Hepatocyte (in vitro differentiated cells): Measurements from ENCODE around the gene ENPP1. TPM values are rescaled to one million over a fixed set of nuclear protein-coding genes. Genes with fewer than 3 reads are reported as not detected.
A peak's percentile ranks its signal among the peaks of the same experiment; 100 is the strongest.
"Not testable (repeated sequence)": the region's sequence is repeated elsewhere in the genome, so short reads cannot be mapped to it uniquely, and the experiment has no call there.

Experiments
- DNase-seq: peaks from one replicate; pipeline ENCODE4 v3.0.0-alpha.2; 2016; ENCODE audit warnings: low spot score
- H2AFZ ChIP-seq: fragments of 200-600 bp; sonication (generic); 2 replicates; pipeline ENCODE4 v1.6.0; 2016; ENCODE audit warnings: antibody characterized with exemption, mild to moderate bottlenecking
- H3K27ac ChIP-seq: fragments of 200-600 bp; sonication (generic); 2 replicates; pipeline ENCODE4 v1.5.1; 2016; ENCODE audit warnings: mild to moderate bottlenecking
- H3K27me3 ChIP-seq: fragments of 200-600 bp; sonication (generic); 2 replicates; pipeline ENCODE4 v1.6.1; 2016
- H3K36me3 ChIP-seq: fragments of 200-600 bp; sonication (generic); replicated peaks from 2 replicates; pipeline ENCODE4 v1.5.1; 2016; ENCODE audit warnings: low read depth; ENCODE audit not compliant: insufficient read depth
- H3K4me1 ChIP-seq: fragments of 200-600 bp; sonication (generic); 2 replicates; pipeline ENCODE4 v1.5.1; 2016; ENCODE audit warnings: mild to moderate bottlenecking, moderate library complexity; ENCODE audit not compliant: insufficient read depth
- H3K4me2 ChIP-seq: fragments of 200-600 bp; sonication (generic); 2 replicates; pipeline ENCODE4 v1.6.0; 2016
- H3K4me3 ChIP-seq: fragments of 200-600 bp; sonication (generic); 2 replicates; pipeline ENCODE4 v1.5.1; 2016; ENCODE audit warnings: mild to moderate bottlenecking
- H3K79me2 ChIP-seq: fragments of 200-600 bp; sonication (generic); 2 replicates; pipeline ENCODE4 v1.6.0; 2017; ENCODE audit warnings: mild to moderate bottlenecking
- H3K9me2 ChIP-seq: fragments of 200-600 bp; sonication (generic); replicated peaks from 2 replicates; pipeline ENCODE4 v1.6.0; 2017; ENCODE audit warnings: mild to moderate bottlenecking; ENCODE audit not compliant: insufficient read depth
- H3K9me3 ChIP-seq: fragments of 200-600 bp; sonication (generic); 2 replicates; pipeline ENCODE4 v1.5.1; 2016; ENCODE audit warnings: low read depth, mild to moderate bottlenecking
- H4K20me1 ChIP-seq: fragments of 200-600 bp; sonication (generic); 2 replicates; pipeline ENCODE4 v1.6.0; 2016; ENCODE audit warnings: mild to moderate bottlenecking; ENCODE audit not compliant: insufficient read depth, poor library complexity, severe bottlenecking
- EZH2 ChIP-seq: fragments of 200-600 bp; sonication (generic); IDR thresholded peaks from 2 replicates; pipeline ENCODE4 v1.6.1; 2016; ENCODE audit warnings: antibody characterized with exemption, mild to moderate bottlenecking, borderline replicate concordance
- EZH2phosphoT487 ChIP-seq: fragments of 200-600 bp; sonication (generic); IDR thresholded peaks from one replicate; pipeline ENCODE4 v1.6.1; 2018; ENCODE audit warnings: antibody characterized with exemption, mild to moderate bottlenecking, low read depth, moderate library complexity; ENCODE audit not compliant: unreplicated experiment, severe bottlenecking
- WGBS: methylation state at CpG from one replicate; pipeline ENCODE4 v1.1.6; 2016; ENCODE audit warnings: low lambda C conversion rate; ENCODE audit errors: missing lambda C conversion rate; 5-methylcytosine and 5-hydroxymethylcytosine counted together
- polyA plus RNA-seq: library from polyadenylated mRNA; unstranded; fragments of >200 nt; fragmentation: Nextera tagmentation; extraction: Ambion mirVana; gene quantifications from 2 replicates; pipeline ENCODE4 v1.2.1, GENCODE V29; 2016
- total RNA-seq: library from RNA; depleted of rRNA; stranded (reverse); fragments of >200 nt; gene quantifications from 2 replicates; pipeline ENCODE4 v1.2.3, GENCODE V29; 2014
- TF ChIP-seq, protein P1 (sequence below): fragments of 200-600 bp; sonication (generic); IDR thresholded peaks from 2 replicates; pipeline ENCODE4 v1.5.1; 2016; ENCODE audit warnings: antibody characterized with exemption, mild to moderate bottlenecking; ENCODE audit not compliant: poor library complexity

ENPP1 gene
- total and polyA plus RNA-seq, 2 experiments from 2014 or later: 74.7 to 86.9 TPM

DNA sequence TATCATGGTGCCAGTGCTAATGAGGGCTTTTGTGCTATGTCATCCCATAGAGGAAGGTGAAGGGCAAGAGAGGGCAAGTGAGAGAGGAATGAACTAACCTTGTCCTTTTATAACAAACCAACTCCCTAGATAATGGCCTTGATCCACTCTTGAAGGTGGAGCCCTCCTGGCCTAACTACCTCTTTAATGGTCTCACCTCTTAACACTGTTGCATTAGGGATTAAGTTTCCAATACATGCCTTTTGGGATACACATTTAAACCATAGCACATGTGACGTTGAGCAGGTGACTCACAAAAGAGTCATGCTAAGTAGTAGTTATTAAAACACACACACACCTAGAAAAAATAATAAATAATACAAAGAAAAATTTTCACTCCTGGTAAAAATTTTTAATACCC lies 106.4 kb downstream of the ENPP1 start:
- no peak overlapping the region for H3K4me3 ChIP-seq
- H4K20me1 ChIP-seq: no peaks in the 10 kb centered on the region
- no peaks in the 10 kb centered on the region for H3K9me2 ChIP-seq
- H3K36me3 ChIP-seq: no peaks in the 10 kb centered on the region
- DNase-seq: no peak
- no peaks in the 10 kb centered on the region for H3K4me1 ChIP-seq
- H3K79me2 ChIP-seq: no peaks in the 10 kb centered on the region
- H3K4me2 ChIP-seq: no peak overlapping the region
- no peaks in the 10 kb centered on the region for H3K9me3 ChIP-seq
- no peaks in the 10 kb centered on the region for H3K27me3 ChIP-seq
- H3K27ac ChIP-seq: no peak overlapping the region
- 78% methylated on average over 1 of the region's 1 CpG for WGBS
- H2AFZ ChIP-seq: no peak overlapping the region
- TF ChIP-seq EZH2: no peak
- no peak for TF ChIP-seq EZH2phosphoT487
- TF ChIP-seq, protein P1, sequence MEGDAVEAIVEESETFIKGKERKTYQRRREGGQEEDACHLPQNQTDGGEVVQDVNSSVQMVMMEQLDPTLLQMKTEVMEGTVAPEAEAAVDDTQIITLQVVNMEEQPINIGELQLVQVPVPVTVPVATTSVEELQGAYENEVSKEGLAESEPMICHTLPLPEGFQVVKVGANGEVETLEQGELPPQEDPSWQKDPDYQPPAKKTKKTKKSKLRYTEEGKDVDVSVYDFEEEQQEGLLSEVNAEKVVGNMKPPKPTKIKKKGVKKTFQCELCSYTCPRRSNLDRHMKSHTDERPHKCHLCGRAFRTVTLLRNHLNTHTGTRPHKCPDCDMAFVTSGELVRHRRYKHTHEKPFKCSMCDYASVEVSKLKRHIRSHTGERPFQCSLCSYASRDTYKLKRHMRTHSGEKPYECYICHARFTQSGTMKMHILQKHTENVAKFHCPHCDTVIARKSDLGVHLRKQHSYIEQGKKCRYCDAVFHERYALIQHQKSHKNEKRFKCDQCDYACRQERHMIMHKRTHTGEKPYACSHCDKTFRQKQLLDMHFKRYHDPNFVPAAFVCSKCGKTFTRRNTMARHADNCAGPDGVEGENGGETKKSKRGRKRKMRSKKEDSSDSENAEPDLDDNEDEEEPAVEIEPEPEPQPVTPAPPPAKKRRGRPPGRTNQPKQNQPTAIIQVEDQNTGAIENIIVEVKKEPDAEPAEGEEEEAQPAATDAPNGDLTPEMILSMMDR: no peak

DNA sequence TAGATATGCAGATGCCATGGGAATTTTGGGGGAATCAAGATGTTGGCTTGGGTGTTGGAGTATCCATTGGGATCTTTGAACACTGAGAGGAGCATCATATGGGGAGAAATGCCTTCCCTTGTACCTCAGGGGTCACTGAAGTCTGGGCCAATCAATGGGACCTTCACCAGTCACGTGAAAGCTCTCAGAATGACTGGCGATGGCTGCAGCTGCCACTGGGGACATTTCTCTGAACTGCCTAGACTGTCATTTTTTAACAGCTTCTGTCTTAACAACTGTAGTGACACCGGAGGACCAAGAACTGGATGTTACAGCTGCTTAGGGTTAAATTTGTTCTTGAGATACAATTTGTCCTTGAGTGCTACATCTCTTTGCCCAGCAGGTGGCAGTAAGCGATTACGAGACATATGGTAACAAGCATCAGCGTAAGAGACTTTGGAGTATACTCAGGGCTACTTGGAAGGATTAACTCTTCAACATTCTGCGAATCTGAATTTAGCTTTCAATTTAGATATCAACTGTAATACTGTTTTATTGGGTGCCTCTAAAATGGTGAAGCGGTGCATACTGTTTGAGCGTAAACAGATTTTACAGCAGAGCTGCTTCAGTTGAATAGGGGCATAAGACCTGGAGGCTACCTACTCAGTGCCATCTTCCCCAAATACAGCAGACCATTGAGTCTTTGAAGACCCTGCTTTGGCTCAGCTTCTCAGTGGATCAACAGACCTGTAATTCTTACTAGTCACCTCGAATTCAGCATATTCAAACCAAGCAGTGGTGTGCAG lies 107.3 kb downstream of the ENPP1 start:
- Histone ChIP-seq H3K79me2 (no peaks in the 10 kb centered on the region), H4K20me1 (no peaks in the 10 kb centered on the region), H3K4me2 (no peak overlapping the region), H3K9me2 (no peaks in the 10 kb centered on the region), H3K27ac (no peak overlapping the region), H2AFZ (no peak overlapping the region), H3K27me3 (no peaks in the 10 kb centered on the region), H3K4me1 (no peaks in the 10 kb centered on the region), H3K36me3 (no peaks in the 10 kb centered on the region), H3K4me3 (no peak overlapping the region), H3K9me3 (no peaks in the 10 kb centered on the region)
- no peak for TF ChIP-seq EZH2phosphoT487
- TF ChIP-seq, protein P1: peak; percentile 85
- DNase-seq: peak; percentile 83
- WGBS: 53% methylated on average over 10 of the region's 10 CpGs

DNA sequence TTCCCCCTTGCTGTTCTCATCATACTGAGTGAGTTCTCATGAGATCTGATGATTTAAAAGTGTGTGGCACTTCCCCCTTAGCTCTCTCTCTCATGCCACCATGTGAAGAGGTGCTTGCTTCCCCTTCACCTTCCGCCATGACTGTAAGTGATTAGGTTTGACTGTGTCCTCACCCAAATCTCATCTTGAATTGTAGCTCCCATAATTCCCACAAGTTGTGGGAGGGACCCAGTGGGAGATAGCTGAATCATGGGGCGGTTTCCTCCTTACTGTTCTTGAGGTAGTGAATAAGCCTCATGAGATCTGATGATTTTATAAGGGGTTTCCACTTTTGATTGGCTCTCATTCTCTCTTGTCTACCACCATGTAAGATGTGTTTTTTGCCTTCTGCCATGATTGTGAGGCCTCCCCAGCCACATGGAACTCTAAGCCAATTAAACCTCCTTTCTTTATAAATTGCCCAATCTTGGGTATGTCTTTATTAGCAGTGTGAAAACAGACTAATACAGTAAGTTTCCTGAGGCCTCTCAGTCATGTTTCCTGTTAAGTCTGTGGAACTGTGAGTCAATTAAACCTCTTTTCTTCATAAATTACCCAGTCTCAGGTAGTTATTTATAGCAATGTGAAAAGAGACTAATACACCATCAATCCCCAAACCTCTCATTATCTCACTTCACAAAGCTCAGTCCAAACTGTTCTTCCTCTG lies 108.4 kb downstream of the ENPP1 start:
- not testable (repeated sequence) for H3K36me3 ChIP-seq, H2AFZ ChIP-seq
- 100% methylated on average over 2 of the region's 2 CpGs for WGBS

DNA sequence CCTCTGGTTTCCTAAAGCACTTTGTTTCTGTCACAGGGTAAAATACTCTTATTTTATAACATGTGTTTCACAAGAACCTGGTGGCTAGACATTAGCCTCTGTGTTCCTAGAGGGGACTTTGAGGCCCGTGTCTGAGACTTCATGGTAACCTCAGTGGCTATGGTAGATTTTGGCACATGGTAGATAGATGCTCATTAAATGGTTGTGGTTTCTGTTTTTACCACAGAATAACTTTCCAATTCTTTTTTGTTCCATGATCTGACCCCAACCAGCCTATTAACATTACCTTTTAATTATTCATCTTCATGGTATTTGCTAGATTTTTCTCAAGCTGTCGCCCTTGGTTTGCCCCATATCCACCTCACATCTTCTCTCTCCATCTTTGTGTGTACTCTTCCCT lies 109.0 kb downstream of the ENPP1 start:
- Histone ChIP-seq H3K79me2 (no peaks in the 10 kb centered on the region), H3K4me2 (no peak overlapping the region), H3K27me3 (no peaks in the 10 kb centered on the region), H2AFZ (no peak overlapping the region), H3K9me3 (no peaks in the 10 kb centered on the region), H3K4me1 (no peaks in the 10 kb centered on the region), H3K4me3 (no peak overlapping the region), H3K27ac (no peak overlapping the region), H3K36me3 (no peaks in the 10 kb centered on the region), H4K20me1 (no peaks in the 10 kb centered on the region), H3K9me2 (no peaks in the 10 kb centered on the region)
- 94% methylated on average over 2 of the region's 2 CpGs for WGBS
- no peak for DNase-seq
- TF ChIP-seq EZH2: no peak

More for the DNA sequence above, 108.4 kb downstream of the ENPP1 start:
- not testable (repeated sequence) for H3K9me3 ChIP-seq, H3K4me3 ChIP-seq, H3K79me2 ChIP-seq, H3K9me2 ChIP-seq, H3K4me2 ChIP-seq, DNase-seq, H4K20me1 ChIP-seq, H3K27ac ChIP-seq, H3K27me3 ChIP-seq, H3K4me1 ChIP-seq
